ENCODE data around the gene CACYBP. TPM values are rescaled to one million over a fixed set of nuclear protein-coding genes. Genes with fewer than 3 reads are reported as not detected.

Gene CACYBP
- 234 and 509 TPM in 2 replicates for total RNA-seq

GRCh38 chr1:174999936-175000696 is at the start of gene CACYBP:
Gene CACYBP (plus strand): TSS chr1:174999947. CDS start chr1:175000181, 234 bp downstream.

GRCh38 chr1:175023043-175023921 is 23.5 kb downstream of the CACYBP start, which contains the start of gene MRPS14:
Gene MRPS14 (minus strand): TSS chr1:175023425. CDS start chr1:175023408, 17 bp downstream.

Other genes with a start within 250 kb of the CACYBP start
- gene MRPS14, start 23.5 kb downstream of the CACYBP start, total RNA-seq: 26.9 and 32.2 TPM in 2 replicates
- not detected in 2 replicates for gene TNN, start 67.9 kb downstream of the CACYBP start, total RNA-seq
- 13.4 and 16.2 TPM in 2 replicates for gene KIAA0040, start 192.8 kb downstream of the CACYBP start, total RNA-seq

Data from bladder microvascular endothelial cell (primary cell).